ENCODE measurements around the gene SERAC1. TPM values are rescaled to one million over a fixed set of nuclear protein-coding genes. Genes with fewer than 3 reads are reported as not detected.

The SERAC1 gene
- total RNA-seq, 2 experiments from 2014 or later, result 4.1 to 4.6 TPM

GRCh38 chr6:158142789-158143188 is 25.3 kb downstream of the SERAC1 start:
- Mint-ChIP-seq H3K4me1 (peaks cover 5% of the 10 kb centered on the region), H3K9me3 (no peaks in the 10 kb centered on the region), H3K27ac (no peak overlapping the region), H3K27me3 (no peaks in the 10 kb centered on the region), H3K4me3 (no peak overlapping the region), H3K36me3 (peaks cover 14% of the 10 kb centered on the region)
- POLR2A ChIA-PET, result no interaction called here
- no peak for ATAC-seq (ENCODE audit: low read depth)
- DNase-seq, result no peak

GRCh38 chr6:158131926-158132325 is 36.1 kb downstream of the SERAC1 start:
- POLR2A ChIA-PET, result no interaction called here
- ATAC-seq (ENCODE audit: low read depth) (peak; percentile 52), DNase-seq (no peak)
- H3K27me3 Mint-ChIP-seq, result no peaks in the 10 kb centered on the region
- H3K4me3 Mint-ChIP-seq, result no peak overlapping the region
- no peaks in the 10 kb centered on the region for H3K9me3 Mint-ChIP-seq
- peaks cover 2% of the 10 kb centered on the region for H3K4me1 Mint-ChIP-seq
- no peak overlapping the region for H3K27ac Mint-ChIP-seq
- no peaks in the 10 kb centered on the region for H3K36me3 Mint-ChIP-seq

- Mint-ChIP-seq H3K9me3 (no peaks in the 10 kb centered on the region), H3K36me3 (peaks cover 9% of the 10 kb centered on the region), H3K27me3 (no peaks in the 10 kb centered on the region), H3K4me3 (no peak overlapping the region), H3K4me1 (peaks cover 3% of the 10 kb centered on the region), H3K27ac (no peak overlapping the region)
- no peak for DNase-seq
- POLR2A ChIA-PET, result no interaction called here
- no peak for ATAC-seq (ENCODE audit: low read depth)
Measured at GRCh38 chr6:158125271-158125670, 42.8 kb downstream of the SERAC1 start.

- no peaks in the 10 kb centered on the region for H3K27me3 Mint-ChIP-seq
- no peak overlapping the region for H3K27ac Mint-ChIP-seq
- DNase-seq, result no peak
- peaks cover 3% of the 10 kb centered on the region for H3K4me1 Mint-ChIP-seq
- POLR2A ChIA-PET, result no interaction called here
- H3K9me3 Mint-ChIP-seq, result no peaks in the 10 kb centered on the region
- H3K4me3 Mint-ChIP-seq, result no peak overlapping the region
- ATAC-seq (ENCODE audit: low read depth), result no peak
- peaks cover 9% of the 10 kb centered on the region for H3K36me3 Mint-ChIP-seq
Measured at GRCh38 chr6:158124288-158124687, 43.8 kb downstream of the SERAC1 start.

- ATAC-seq (ENCODE audit: low read depth) (no peak), DNase-seq (no peak)
- H3K36me3 Mint-ChIP-seq, result peaks cover 9% of the 10 kb centered on the region
- no peak overlapping the region for H3K27ac Mint-ChIP-seq
- POLR2A ChIA-PET, result no interaction called here
- H3K27me3 Mint-ChIP-seq, result no peaks in the 10 kb centered on the region
- no peak overlapping the region for H3K4me3 Mint-ChIP-seq
- H3K9me3 Mint-ChIP-seq, result no peaks in the 10 kb centered on the region
- peaks cover 3% of the 10 kb centered on the region for H3K4me1 Mint-ChIP-seq
Measured at GRCh38 chr6:158122048-158122447, 46.0 kb downstream of the SERAC1 start.

GRCh38 chr6:158121335-158121734 is 46.7 kb downstream of the SERAC1 start:
- Mint-ChIP-seq H3K4me3 (no peak overlapping the region), H3K27me3 (no peaks in the 10 kb centered on the region), H3K4me1 (peaks cover 3% of the 10 kb centered on the region), H3K27ac (no peak overlapping the region), H3K9me3 (no peaks in the 10 kb centered on the region), H3K36me3 (peaks cover 9% of the 10 kb centered on the region)
- no peak for DNase-seq
- ATAC-seq (ENCODE audit: low read depth), result no peak
- POLR2A ChIA-PET, result no interaction called here

- H3K27ac Mint-ChIP-seq, result no peak overlapping the region
- H3K9me3 Mint-ChIP-seq, result no peaks in the 10 kb centered on the region
- H3K36me3 Mint-ChIP-seq, result peaks cover 9% of the 10 kb centered on the region
- no peaks in the 10 kb centered on the region for H3K27me3 Mint-ChIP-seq
- peaks cover 3% of the 10 kb centered on the region for H3K4me1 Mint-ChIP-seq
- DNase-seq (no peak), ATAC-seq (ENCODE audit: low read depth) (no peak)
- POLR2A ChIA-PET, result no interaction called here
- H3K4me3 Mint-ChIP-seq, result no peak overlapping the region
Measured at GRCh38 chr6:158118886-158119285, 49.2 kb downstream of the SERAC1 start.

- Mint-ChIP-seq H3K27me3 (no peaks in the 10 kb centered on the region), H3K27ac (no peak overlapping the region), H3K4me3 (no peak overlapping the region), H3K36me3 (peaks cover 3% of the 10 kb centered on the region), H3K9me3 (no peaks in the 10 kb centered on the region), H3K4me1 (no peaks in the 10 kb centered on the region)
- POLR2A ChIA-PET, result no interaction called here
- DNase-seq, result no peak
- no peak for ATAC-seq (ENCODE audit: low read depth)
Measured at GRCh38 chr6:158115508-158115907, 52.6 kb downstream of the SERAC1 start.

GRCh38 chr6:158115102-158115501 is 53.0 kb downstream of the SERAC1 start:
- H3K36me3 Mint-ChIP-seq, result peaks cover 3% of the 10 kb centered on the region
- no peaks in the 10 kb centered on the region for H3K27me3 Mint-ChIP-seq
- H3K4me3 Mint-ChIP-seq, result no peak overlapping the region
- no peak overlapping the region for H3K27ac Mint-ChIP-seq
- ATAC-seq (ENCODE audit: low read depth) (no peak), DNase-seq (no peak)
- H3K4me1 Mint-ChIP-seq, result no peaks in the 10 kb centered on the region
- no peaks in the 10 kb centered on the region for H3K9me3 Mint-ChIP-seq
- POLR2A ChIA-PET, result no interaction called here

GRCh38 chr6:158113802-158114201 is 54.3 kb downstream of the SERAC1 start:
- DNase-seq, result no peak
- Mint-ChIP-seq H3K4me3 (no peak overlapping the region), H3K27me3 (no peaks in the 10 kb centered on the region), H3K27ac (no peak overlapping the region), H3K4me1 (no peaks in the 10 kb centered on the region), H3K36me3 (peaks cover 11% of the 10 kb centered on the region), H3K9me3 (no peaks in the 10 kb centered on the region)
- ATAC-seq (ENCODE audit: low read depth), result no peak
- POLR2A ChIA-PET, result no interaction called here

GRCh38 chr6:158111987-158112386 is 56.1 kb downstream of the SERAC1 start:
- H3K9me3 Mint-ChIP-seq, result no peaks in the 10 kb centered on the region
- H3K27ac Mint-ChIP-seq, result no peak overlapping the region
- H3K4me3 Mint-ChIP-seq, result no peak overlapping the region

GRCh38 chr6:158110986-158111385 is 57.1 kb downstream of the SERAC1 start:
- POLR2A ChIA-PET, result no interaction called here
- Mint-ChIP-seq H3K9me3 (no peaks in the 10 kb centered on the region), H3K27me3 (no peaks in the 10 kb centered on the region), H3K4me1 (no peaks in the 10 kb centered on the region), H3K27ac (no peak overlapping the region), H3K4me3 (no peak overlapping the region), H3K36me3 (peaks cover 14% of the 10 kb centered on the region)
- DNase-seq, result no peak
- no peak for ATAC-seq (ENCODE audit: low read depth)

More at GRCh38 chr6:158111987-158112386, 56.1 kb downstream of the SERAC1 start:
- no peak for ATAC-seq (ENCODE audit: low read depth)
- POLR2A ChIA-PET, result interaction anchor here (0.6 kb wide), 1 partner anchor 88 kb away, joined by 3 read pairs; no protein-coding TSS in a partner anchor
- DNase-seq, result no peak
- Mint-ChIP-seq H3K4me1 (no peaks in the 10 kb centered on the region), H3K27me3 (no peaks in the 10 kb centered on the region), H3K36me3 (peaks cover 14% of the 10 kb centered on the region)

GRCh38 chr6:158109748-158110147 is 58.3 kb downstream of the SERAC1 start:
- ATAC-seq (ENCODE audit: low read depth) (no peak), DNase-seq (no peak)
- Mint-ChIP-seq H3K36me3 (peaks cover 18% of the 10 kb centered on the region), H3K9me3 (no peaks in the 10 kb centered on the region), H3K4me3 (no peak overlapping the region), H3K4me1 (no peaks in the 10 kb centered on the region), H3K27ac (no peak overlapping the region), H3K27me3 (no peaks in the 10 kb centered on the region)
- POLR2A ChIA-PET, result no interaction called here

GRCh38 chr6:158104696-158105095 is 63.4 kb downstream of the SERAC1 start:
- Mint-ChIP-seq H3K27ac (no peak overlapping the region), H3K4me3 (no peak overlapping the region), H3K36me3 (peaks cover 26% of the 10 kb centered on the region), H3K9me3 (no peaks in the 10 kb centered on the region), H3K27me3 (no peaks in the 10 kb centered on the region), H3K4me1 (no peaks in the 10 kb centered on the region)
- POLR2A ChIA-PET, result no interaction called here
- no peak for ATAC-seq (ENCODE audit: low read depth)
- DNase-seq, result no peak

GRCh38 chr6:158103228-158103627 is 64.8 kb downstream of the SERAC1 start:
- DNase-seq (no peak), ATAC-seq (ENCODE audit: low read depth) (no peak)
- POLR2A ChIA-PET, result no interaction called here
- H3K36me3 Mint-ChIP-seq, result peaks cover 18% of the 10 kb centered on the region
- no peaks in the 10 kb centered on the region for H3K4me1 Mint-ChIP-seq
- H3K4me3 Mint-ChIP-seq, result no peak overlapping the region
- no peak overlapping the region for H3K27ac Mint-ChIP-seq
- H3K27me3 Mint-ChIP-seq, result no peaks in the 10 kb centered on the region
- no peaks in the 10 kb centered on the region for H3K9me3 Mint-ChIP-seq

Measured in activated naive CD8-positive, alpha-beta T cell treated with anti-CD3 and anti-CD28 coated beads, Interleukin-2, amount 10 ng/mL, durations not matched to agents 7 days and 5 days (primary cell).